Calu3 (cell line): ENCODE measurements around the gene C12orf42. TPM values are rescaled to one million over a fixed set of nuclear protein-coding genes. Genes with fewer than 3 reads are reported as not detected.

Source experiments
- BruUV-seq: library from RNA; stranded (reverse); fragments of 400-500 nt; replicated peaks from 2 replicates; lab custom pipeline; 2021; lab: Mats Ljungman, UMichigan
- CTCF ChIA-PET: fragments of 300-600 bp; sonication (Branson Sonifier 250); formaldehyde crosslinking; loops from one replicate; lab custom pipeline; 2022; ENCODE audit warnings: antibody characterized with exemption; lab: Charles Lee
- DNase-seq: peaks from one replicate; pipeline ENCODE4 v3.0.0; 2022
- H3K27ac Mint-ChIP-seq: one replicate; pipeline ENCODE4 v1.8.0; 2022; ENCODE audit warnings: mixed read lengths; ENCODE audit not compliant: unreplicated experiment
- H3K27me3 Mint-ChIP-seq: one replicate; pipeline ENCODE4 v1.8.0; 2022; ENCODE audit warnings: mixed read lengths; ENCODE audit not compliant: unreplicated experiment
- H3K36me3 Mint-ChIP-seq: one replicate; pipeline ENCODE4 v1.8.0; 2022; ENCODE audit warnings: mild to moderate bottlenecking, moderate library complexity, mixed read lengths; ENCODE audit not compliant: insufficient read depth, unreplicated experiment
- H3K4me1 Mint-ChIP-seq: one replicate; pipeline ENCODE4 v1.8.0; 2022; ENCODE audit warnings: mild to moderate bottlenecking, low read depth, mixed read lengths; ENCODE audit not compliant: unreplicated experiment
- H3K4me3 Mint-ChIP-seq: one replicate; pipeline ENCODE4 v1.8.0; 2022; ENCODE audit warnings: mild to moderate bottlenecking, low read depth, moderate library complexity, mixed read lengths; ENCODE audit not compliant: unreplicated experiment
- H3K9me3 Mint-ChIP-seq: one replicate; pipeline ENCODE4 v1.8.0; 2022; ENCODE audit warnings: low read depth, mixed read lengths; ENCODE audit not compliant: unreplicated experiment
- CTCF ChIP-seq: fragments of 200-600 bp; IDR thresholded peaks from one replicate; pipeline ENCODE4 v1.8.0; 2022; ENCODE audit warnings: antibody characterized with exemption; ENCODE audit not compliant: unreplicated experiment
- intact Hi-C: fragments of 100-400 bp; cut with micrococcal nuclease; formaldehyde crosslinking; loops from one replicate; pipeline ENCODE4 v1.10.0; 2022; ENCODE audit not compliant: unreplicated experiment
- total RNA-seq: library from RNA; stranded (reverse); gene quantifications from 2 replicates; pipeline ENCODE4 v1.2.3, GENCODE V29; 2022

C12orf42 gene
- total RNA-seq, 1 experiment from 2014 or later: not detected

- CTCF ChIA-PET: no interaction called here
These were observed 8.0 kb upstream of the C12orf42 start for GRCh38 chr12:103503546-103504480.

GRCh38 chr12:103501447-103501846 lies 5.7 kb upstream of the C12orf42 start:
- Mint-ChIP-seq H3K36me3 (no peaks in the 10 kb centered on the region), H3K4me1 (no peaks in the 10 kb centered on the region), H3K4me3 (no peak overlapping the region), H3K27me3 (peaks cover 18% of the 10 kb centered on the region), H3K27ac (no peak overlapping the region), H3K9me3 (no peaks in the 10 kb centered on the region)
- intact Hi-C loops: no loop called here
- BruUV-seq: no TSS peak
- CTCF ChIA-PET: no interaction called here
- TF ChIP-seq CTCF: no peak
- DNase-seq: no peak

More at GRCh38 chr12:103503546-103504480, 8.0 kb upstream of the C12orf42 start:
- TF ChIP-seq CTCF: peak; percentile 23
- intact Hi-C loops: no loop called here
- H3K4me3 Mint-ChIP-seq: no peak overlapping the region
- H3K27me3 Mint-ChIP-seq: peaks cover 18% of the 10 kb centered on the region
- no TSS peak for BruUV-seq
- no peaks in the 10 kb centered on the region for H3K9me3 Mint-ChIP-seq
- H3K36me3 Mint-ChIP-seq: no peaks in the 10 kb centered on the region
- no peaks in the 10 kb centered on the region for H3K4me1 Mint-ChIP-seq
- no peak overlapping the region for H3K27ac Mint-ChIP-seq
- DNase-seq: no peak

- intact Hi-C loops: no loop called here
- DNase-seq: no peak
- Mint-ChIP-seq H3K36me3 (no peaks in the 10 kb centered on the region), H3K4me1 (no peaks in the 10 kb centered on the region), H3K9me3 (no peaks in the 10 kb centered on the region), H3K4me3 (no peak overlapping the region), H3K27ac (no peak overlapping the region), H3K27me3 (peaks cover 24% of the 10 kb centered on the region)
- TF ChIP-seq CTCF: no peak
- BruUV-seq: no TSS peak
- CTCF ChIA-PET: no interaction called here
These were observed 3.8 kb upstream of the C12orf42 start for GRCh38 chr12:103499571-103499970.

GRCh38 chr12:103498990-103499389 lies 3.2 kb upstream of the C12orf42 start:
- no peak for TF ChIP-seq CTCF
- peaks cover 30% of the 10 kb centered on the region for H3K27me3 Mint-ChIP-seq
- H3K27ac Mint-ChIP-seq: no peak overlapping the region
- no peaks in the 10 kb centered on the region for H3K36me3 Mint-ChIP-seq
- no TSS peak for BruUV-seq
- intact Hi-C loops: no loop called here
- H3K4me3 Mint-ChIP-seq: no peak overlapping the region
- H3K4me1 Mint-ChIP-seq: no peaks in the 10 kb centered on the region
- no peaks in the 10 kb centered on the region for H3K9me3 Mint-ChIP-seq
- no peak for DNase-seq
- CTCF ChIA-PET: interaction anchor here (0.6 kb wide), 1 partner anchor 40 kb away, joined by 3 read pairs; no protein-coding TSS in a partner anchor
